Measurements from ENCODE around the gene AGBL4.
"Not testable (repeated sequence)": the region's sequence is repeated elsewhere in the genome, so short reads cannot be mapped to it uniquely, and the experiment has no call there.

Gene AGBL4

DNA sequence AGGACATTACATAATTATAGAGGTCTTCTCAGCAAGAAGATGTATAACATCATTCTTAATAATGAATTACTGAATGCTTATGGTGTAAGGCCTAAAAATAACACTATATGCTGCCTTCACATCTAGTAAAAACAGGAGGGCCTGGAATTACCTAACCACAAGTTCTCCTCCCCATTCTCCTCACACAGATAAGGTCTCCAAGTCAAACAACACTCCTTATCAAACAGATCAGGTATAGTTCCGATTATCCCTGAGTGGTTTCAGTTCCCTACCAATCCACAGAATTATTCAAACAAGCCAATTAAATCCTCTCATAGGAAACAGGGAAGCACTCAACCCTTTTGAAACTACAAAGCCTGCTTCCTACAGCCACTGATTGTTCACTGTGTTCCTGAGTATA is 4.0 kb upstream of the AGBL4 start:
- TF ChIP-seq CTCF (conservative IDR thresholded peaks at IDR 0.05; ENCODE audit: low read length), result no peak
- no peak for DNase-seq (ENCODE audit: low read depth)
- H3K4me3 ChIP-seq (ENCODE audit: low read length), result no peak overlapping the region

- no peak for DNase-seq (ENCODE audit: low read depth)
- H3K4me3 ChIP-seq (ENCODE audit: low read length), result no peak overlapping the region
- TF ChIP-seq CTCF (conservative IDR thresholded peaks at IDR 0.05; ENCODE audit: low read length), result no peak
Measured at GRCh38 chr1:49995734-49996133, 28.0 kb downstream of the AGBL4 start.

DNA sequence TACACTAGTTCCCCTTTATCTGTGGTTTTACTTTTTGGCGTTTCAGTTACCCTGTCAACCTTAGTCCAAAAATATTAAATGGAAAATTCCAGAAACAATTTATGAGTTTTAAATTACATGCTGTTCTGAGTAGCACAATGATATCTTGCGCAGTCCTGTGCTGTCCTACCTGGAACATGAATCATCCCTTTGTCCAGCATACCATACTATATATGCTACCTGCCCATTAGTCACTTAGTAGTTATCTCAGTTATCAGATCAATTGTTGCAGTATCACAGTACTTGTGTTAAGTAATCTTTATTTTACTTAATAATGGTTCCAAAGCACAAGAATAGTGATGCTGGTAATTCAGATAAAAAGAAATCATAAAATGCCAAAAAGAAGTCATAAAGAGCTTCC is 52.7 kb downstream of the AGBL4 start:
- no peak for TF ChIP-seq CTCF (conservative IDR thresholded peaks at IDR 0.05; ENCODE audit: low read length)
- no peak overlapping the region for H3K4me3 ChIP-seq (ENCODE audit: low read length)
- no peak for DNase-seq (ENCODE audit: low read depth)

- no peak for TF ChIP-seq CTCF (conservative IDR thresholded peaks at IDR 0.05; ENCODE audit: low read length)
- no peak for DNase-seq (ENCODE audit: low read depth)
- H3K4me3 ChIP-seq (ENCODE audit: low read length), result no peak overlapping the region
Measured at GRCh38 chr1:49951385-49951784, 72.4 kb downstream of the AGBL4 start.

DNA sequence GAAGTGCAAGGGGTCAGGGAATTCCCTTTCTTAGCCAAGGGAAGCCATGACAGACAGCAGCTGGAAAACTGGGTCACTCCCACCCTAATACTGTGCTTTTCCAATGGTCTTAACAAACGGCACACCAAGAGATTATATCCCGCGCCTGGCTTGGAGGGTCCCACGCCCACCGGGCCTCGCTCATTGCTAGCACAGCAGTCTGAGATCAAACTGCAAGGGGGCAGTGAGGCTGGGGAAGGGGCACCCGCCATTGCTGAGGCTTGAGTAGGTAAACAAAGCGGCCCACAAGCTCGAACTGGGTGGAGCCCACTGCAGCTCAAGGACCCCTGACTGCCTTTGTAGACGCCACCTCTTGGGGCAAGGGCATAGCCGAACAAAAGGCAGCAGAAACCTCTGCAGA is 108.5 kb downstream of the AGBL4 start:
- not testable (repeated sequence) for H3K4me3 ChIP-seq (ENCODE audit: low read length); DNase-seq (ENCODE audit: low read depth)

DNA sequence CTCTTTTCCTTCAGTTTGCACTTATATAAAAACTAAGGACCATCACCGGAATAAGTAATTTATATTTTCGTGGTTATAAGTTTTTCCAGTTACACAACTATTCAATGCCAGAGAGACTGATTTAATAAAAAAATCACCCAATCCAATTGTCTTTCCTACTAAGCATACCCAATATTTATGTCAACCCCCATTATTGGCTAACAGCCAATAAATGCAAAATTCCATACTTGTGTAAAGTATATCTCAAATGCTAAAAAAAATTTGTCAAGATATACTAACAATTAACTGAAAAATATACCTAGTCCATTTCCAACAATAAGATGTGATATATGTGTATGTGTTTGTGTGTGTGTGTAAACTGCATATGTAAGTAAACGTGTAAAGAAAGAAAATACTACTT is 117.4 kb downstream of the AGBL4 start:
- no peak overlapping the region for H3K4me3 ChIP-seq (ENCODE audit: low read length)
- no peak for TF ChIP-seq CTCF (conservative IDR thresholded peaks at IDR 0.05; ENCODE audit: low read length)
- no peak for DNase-seq (ENCODE audit: low read depth)

DNA sequence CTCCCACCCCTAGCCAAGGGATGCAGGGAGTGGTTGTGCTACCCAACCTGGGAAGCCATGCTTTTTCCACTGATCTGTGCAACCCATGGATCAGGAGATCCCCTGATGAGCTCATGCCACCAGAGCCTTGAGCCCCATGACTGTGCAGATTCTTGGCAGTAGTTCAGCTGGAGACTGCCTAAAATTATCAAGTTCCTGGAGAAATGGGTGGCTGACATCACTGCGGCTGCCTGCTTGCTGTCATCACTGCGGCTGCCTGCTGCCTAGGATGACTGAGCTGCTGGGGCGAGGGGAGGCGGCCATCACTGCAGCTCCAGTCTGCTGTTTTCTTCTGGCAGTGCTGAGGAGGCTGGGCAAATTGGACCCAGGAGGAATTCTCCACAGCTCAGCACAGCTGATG is 159.2 kb downstream of the AGBL4 start:
- no peak for TF ChIP-seq CTCF (conservative IDR thresholded peaks at IDR 0.05; ENCODE audit: low read length)
- DNase-seq (ENCODE audit: low read depth), result no peak
- no peak overlapping the region for H3K4me3 ChIP-seq (ENCODE audit: low read length)

- TF ChIP-seq CTCF (conservative IDR thresholded peaks at IDR 0.05; ENCODE audit: low read length), result no peak
- DNase-seq (ENCODE audit: low read depth), result no peak
- H3K4me3 ChIP-seq (ENCODE audit: low read length), result no peak overlapping the region
Measured at GRCh38 chr1:49854741-49855140, 169.0 kb downstream of the AGBL4 start.
